HepG2 (cell line): ENCODE data around the gene ATP12A. TPM values are rescaled to one million over a fixed set of nuclear protein-coding genes. Genes with fewer than 3 reads are reported as not detected.
A peak's percentile ranks its signal among the peaks of the same experiment; 100 is the strongest.

Experiments
- CENPT ChIP-seq: sonication (generic); formaldehyde crosslinking; IDR thresholded peaks from 2 replicates; pipeline ENCODE4 v1.8.0; 2022; ENCODE audit warnings: low read depth, mild to moderate bottlenecking, moderate library complexity, missing genetic modification reagents
- FOXA1 ChIP-seq, 2 experiments: fragments of 450-650 bp in 1 of 2; sonication (generic) in 1 of 2; formaldehyde crosslinking in 1 of 2; IDR thresholded peaks; 2 replicates each; pipeline versions ENCODE4 v1.4.0 to v1.6.1; 2016 to 2020; ENCODE audit warnings: missing genetic modification reagents in 1 of 2
- GABPB1 ChIP-seq: IDR thresholded peaks from 2 replicates; pipeline ENCODE4 v1.6.1; 2016; ENCODE audit warnings: mild to moderate bottlenecking, missing genetic modification reagents, moderate library complexity, missing compliant biosample characterization
- MED8 ChIP-seq: sonication (generic); formaldehyde crosslinking; IDR thresholded peaks from 2 replicates; pipeline ENCODE4 v1.8.1; 2023; ENCODE audit warnings: mild to moderate bottlenecking, missing genetic modification reagents; ENCODE audit not compliant: insufficient replicate concordance
- ZNF331 ChIP-seq: sonication (generic); formaldehyde crosslinking; IDR thresholded peaks from 2 replicates; pipeline ENCODE4 v1.4.0; 2020; ENCODE audit warnings: missing genetic modification reagents
- ZNF678 ChIP-seq: sonication (generic); formaldehyde crosslinking; IDR thresholded peaks from 2 replicates; pipeline ENCODE4 v1.4.0; 2020; ENCODE audit warnings: mild to moderate bottlenecking, missing genetic modification reagents
- ZNF768 ChIP-seq: sonication (generic); formaldehyde crosslinking; IDR thresholded peaks from 2 replicates; pipeline ENCODE4 v1.4.0; 2020; ENCODE audit warnings: missing genetic modification reagents
- polyA plus RNA-seq, 8 experiments: library from polyadenylated mRNA; depleted of rRNA in 3 of 8; stranded (reverse) in 7 of 8; unstranded in 1 of 8; fragments of >200 nt; fragmentation: Illumina TruSeq in 4 of 8; extraction: Trizol in 4 of 8; gene quantifications; 2 replicates each; pipeline versions ENCODE4 v1.2.1 to v1.2.3, GENCODE V29; 2011 to 2016; ENCODE audit warnings: low read depth in 4 of 8, missing spikeins in 1 of 8, mixed read lengths in 1 of 8; ENCODE audit not compliant: insufficient read depth in 1 of 8
- total RNA-seq, 5 experiments: library from RNA; depleted of rRNA; stranded (reverse); fragments of >200 nt; fragmentation: Illumina TruSeq; extraction: Trizol; gene quantifications; 2 replicates each; pipeline ENCODE4 v1.2.3, GENCODE V29; 2016; ENCODE audit warnings: low read depth in 1 of 5
- TF ChIP-seq, protein P1 (sequence below): sonication (generic); formaldehyde crosslinking; IDR thresholded peaks from 2 replicates; pipeline ENCODE4 v1.9.0; 2021; ENCODE audit warnings: mild to moderate bottlenecking, missing genetic modification reagents
- TF ChIP-seq, protein P2 (sequence below): sonication (generic); formaldehyde crosslinking; IDR thresholded peaks from 2 replicates; pipeline ENCODE4 v1.5.0; 2020; ENCODE audit warnings: mild to moderate bottlenecking, missing genetic modification reagents, moderate library complexity
- TF ChIP-seq, protein P3 (sequence below): sonication (generic); formaldehyde crosslinking; IDR thresholded peaks from 2 replicates; pipeline ENCODE4 v1.4.0; 2020; ENCODE audit warnings: missing genetic modification reagents
- TF ChIP-seq, protein P4 (sequence below): sonication (generic); formaldehyde crosslinking; IDR thresholded peaks from 2 replicates; pipeline ENCODE4 v1.4.0; 2020; ENCODE audit warnings: missing genetic modification reagents, borderline replicate concordance

ATP12A gene
- total and polyA plus RNA-seq, 2 of the 13 experiments (the other 11 are each of a cell fraction or from before 2014, with no cell fraction given), result not detected

DNA sequence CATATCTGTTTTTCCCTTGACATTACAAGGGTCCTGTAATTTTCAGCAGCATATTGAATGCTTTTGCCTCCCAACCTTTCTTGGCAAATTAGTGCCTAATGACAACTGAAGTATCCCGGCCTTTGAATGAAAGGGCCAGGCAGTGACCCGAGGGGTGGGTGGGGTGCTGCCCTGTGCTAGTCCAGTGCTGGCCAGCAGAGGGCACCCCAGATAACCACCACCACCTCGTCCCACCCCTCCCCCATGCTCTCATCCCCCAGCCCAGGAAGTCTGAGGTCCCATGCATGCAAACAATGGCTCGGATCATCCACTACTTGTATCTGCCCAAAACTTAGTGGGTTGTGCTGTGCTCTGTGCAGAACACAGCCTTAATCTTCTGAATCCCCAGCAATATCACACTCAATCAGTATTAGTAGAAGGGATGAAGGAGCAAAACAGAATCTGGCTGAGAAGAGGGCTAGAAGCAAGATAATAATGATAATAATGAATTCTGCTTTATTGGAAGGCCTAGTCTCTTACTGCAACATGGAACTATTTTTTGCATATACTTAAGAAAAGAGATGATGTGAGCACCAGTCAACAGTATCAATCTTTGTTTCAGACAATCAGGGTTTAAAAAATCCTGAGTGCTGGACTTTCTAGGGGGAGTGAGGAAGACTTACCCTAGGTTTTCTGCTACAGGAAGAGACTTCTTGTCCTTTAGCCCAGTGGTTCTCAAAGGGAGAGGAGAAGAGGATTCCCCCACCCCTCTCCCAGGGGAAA, 3.8 kb downstream of the ATP12A start (continued):
- TF ChIP-seq ZNF331, result no peak
- TF ChIP-seq FOXA1 (IDR thresholded peaks at IDR 0.05), result no peak
- no peak for TF ChIP-seq FOXA1 (CRISPR knock-in tag; IDR thresholded peaks at IDR 0.05)
- TF ChIP-seq MED8 (CRISPR knock-in tag), result no peak
- TF ChIP-seq, protein P1, sequence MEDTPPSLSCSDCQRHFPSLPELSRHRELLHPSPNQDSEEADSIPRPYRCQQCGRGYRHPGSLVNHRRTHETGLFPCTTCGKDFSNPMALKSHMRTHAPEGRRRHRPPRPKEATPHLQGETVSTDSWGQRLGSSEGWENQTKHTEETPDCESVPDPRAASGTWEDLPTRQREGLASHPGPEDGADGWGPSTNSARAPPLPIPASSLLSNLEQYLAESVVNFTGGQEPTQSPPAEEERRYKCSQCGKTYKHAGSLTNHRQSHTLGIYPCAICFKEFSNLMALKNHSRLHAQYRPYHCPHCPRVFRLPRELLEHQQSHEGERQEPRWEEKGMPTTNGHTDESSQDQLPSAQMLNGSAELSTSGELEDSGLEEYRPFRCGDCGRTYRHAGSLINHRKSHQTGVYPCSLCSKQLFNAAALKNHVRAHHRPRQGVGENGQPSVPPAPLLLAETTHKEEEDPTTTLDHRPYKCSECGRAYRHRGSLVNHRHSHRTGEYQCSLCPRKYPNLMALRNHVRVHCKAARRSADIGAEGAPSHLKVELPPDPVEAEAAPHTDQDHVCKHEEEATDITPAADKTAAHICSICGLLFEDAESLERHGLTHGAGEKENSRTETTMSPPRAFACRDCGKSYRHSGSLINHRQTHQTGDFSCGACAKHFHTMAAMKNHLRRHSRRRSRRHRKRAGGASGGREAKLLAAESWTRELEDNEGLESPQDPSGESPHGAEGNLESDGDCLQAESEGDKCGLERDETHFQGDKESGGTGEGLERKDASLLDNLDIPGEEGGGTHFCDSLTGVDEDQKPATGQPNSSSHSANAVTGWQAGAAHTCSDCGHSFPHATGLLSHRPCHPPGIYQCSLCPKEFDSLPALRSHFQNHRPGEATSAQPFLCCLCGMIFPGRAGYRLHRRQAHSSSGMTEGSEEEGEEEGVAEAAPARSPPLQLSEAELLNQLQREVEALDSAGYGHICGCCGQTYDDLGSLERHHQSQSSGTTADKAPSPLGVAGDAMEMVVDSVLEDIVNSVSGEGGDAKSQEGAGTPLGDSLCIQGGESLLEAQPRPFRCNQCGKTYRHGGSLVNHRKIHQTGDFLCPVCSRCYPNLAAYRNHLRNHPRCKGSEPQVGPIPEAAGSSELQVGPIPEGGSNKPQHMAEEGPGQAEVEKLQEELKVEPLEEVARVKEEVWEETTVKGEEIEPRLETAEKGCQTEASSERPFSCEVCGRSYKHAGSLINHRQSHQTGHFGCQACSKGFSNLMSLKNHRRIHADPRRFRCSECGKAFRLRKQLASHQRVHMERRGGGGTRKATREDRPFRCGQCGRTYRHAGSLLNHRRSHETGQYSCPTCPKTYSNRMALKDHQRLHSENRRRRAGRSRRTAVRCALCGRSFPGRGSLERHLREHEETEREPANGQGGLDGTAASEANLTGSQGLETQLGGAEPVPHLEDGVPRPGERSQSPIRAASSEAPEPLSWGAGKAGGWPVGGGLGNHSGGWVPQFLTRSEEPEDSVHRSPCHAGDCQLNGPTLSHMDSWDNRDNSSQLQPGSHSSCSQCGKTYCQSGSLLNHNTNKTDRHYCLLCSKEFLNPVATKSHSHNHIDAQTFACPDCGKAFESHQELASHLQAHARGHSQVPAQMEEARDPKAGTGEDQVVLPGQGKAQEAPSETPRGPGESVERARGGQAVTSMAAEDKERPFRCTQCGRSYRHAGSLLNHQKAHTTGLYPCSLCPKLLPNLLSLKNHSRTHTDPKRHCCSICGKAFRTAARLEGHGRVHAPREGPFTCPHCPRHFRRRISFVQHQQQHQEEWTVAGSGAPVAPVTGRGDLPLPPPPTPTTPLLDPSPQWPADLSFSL (CRISPR knock-in tag), result no peak
- TF ChIP-seq, protein P2, sequence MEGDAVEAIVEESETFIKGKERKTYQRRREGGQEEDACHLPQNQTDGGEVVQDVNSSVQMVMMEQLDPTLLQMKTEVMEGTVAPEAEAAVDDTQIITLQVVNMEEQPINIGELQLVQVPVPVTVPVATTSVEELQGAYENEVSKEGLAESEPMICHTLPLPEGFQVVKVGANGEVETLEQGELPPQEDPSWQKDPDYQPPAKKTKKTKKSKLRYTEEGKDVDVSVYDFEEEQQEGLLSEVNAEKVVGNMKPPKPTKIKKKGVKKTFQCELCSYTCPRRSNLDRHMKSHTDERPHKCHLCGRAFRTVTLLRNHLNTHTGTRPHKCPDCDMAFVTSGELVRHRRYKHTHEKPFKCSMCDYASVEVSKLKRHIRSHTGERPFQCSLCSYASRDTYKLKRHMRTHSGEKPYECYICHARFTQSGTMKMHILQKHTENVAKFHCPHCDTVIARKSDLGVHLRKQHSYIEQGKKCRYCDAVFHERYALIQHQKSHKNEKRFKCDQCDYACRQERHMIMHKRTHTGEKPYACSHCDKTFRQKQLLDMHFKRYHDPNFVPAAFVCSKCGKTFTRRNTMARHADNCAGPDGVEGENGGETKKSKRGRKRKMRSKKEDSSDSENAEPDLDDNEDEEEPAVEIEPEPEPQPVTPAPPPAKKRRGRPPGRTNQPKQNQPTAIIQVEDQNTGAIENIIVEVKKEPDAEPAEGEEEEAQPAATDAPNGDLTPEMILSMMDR (CRISPR knock-in tag), result peak; percentile 77
- TF ChIP-seq, protein P3, sequence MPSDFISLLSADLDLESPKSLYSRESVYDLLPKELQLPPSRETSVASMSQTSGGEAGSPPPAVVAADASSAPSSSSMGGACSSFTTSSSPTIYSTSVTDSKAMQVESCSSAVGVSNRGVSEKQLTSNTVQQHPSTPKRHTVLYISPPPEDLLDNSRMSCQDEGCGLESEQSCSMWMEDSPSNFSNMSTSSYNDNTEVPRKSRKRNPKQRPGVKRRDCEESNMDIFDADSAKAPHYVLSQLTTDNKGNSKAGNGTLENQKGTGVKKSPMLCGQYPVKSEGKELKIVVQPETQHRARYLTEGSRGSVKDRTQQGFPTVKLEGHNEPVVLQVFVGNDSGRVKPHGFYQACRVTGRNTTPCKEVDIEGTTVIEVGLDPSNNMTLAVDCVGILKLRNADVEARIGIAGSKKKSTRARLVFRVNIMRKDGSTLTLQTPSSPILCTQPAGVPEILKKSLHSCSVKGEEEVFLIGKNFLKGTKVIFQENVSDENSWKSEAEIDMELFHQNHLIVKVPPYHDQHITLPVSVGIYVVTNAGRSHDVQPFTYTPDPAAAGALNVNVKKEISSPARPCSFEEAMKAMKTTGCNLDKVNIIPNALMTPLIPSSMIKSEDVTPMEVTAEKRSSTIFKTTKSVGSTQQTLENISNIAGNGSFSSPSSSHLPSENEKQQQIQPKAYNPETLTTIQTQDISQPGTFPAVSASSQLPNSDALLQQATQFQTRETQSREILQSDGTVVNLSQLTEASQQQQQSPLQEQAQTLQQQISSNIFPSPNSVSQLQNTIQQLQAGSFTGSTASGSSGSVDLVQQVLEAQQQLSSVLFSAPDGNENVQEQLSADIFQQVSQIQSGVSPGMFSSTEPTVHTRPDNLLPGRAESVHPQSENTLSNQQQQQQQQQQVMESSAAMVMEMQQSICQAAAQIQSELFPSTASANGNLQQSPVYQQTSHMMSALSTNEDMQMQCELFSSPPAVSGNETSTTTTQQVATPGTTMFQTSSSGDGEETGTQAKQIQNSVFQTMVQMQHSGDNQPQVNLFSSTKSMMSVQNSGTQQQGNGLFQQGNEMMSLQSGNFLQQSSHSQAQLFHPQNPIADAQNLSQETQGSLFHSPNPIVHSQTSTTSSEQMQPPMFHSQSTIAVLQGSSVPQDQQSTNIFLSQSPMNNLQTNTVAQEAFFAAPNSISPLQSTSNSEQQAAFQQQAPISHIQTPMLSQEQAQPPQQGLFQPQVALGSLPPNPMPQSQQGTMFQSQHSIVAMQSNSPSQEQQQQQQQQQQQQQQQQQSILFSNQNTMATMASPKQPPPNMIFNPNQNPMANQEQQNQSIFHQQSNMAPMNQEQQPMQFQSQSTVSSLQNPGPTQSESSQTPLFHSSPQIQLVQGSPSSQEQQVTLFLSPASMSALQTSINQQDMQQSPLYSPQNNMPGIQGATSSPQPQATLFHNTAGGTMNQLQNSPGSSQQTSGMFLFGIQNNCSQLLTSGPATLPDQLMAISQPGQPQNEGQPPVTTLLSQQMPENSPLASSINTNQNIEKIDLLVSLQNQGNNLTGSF (CRISPR knock-in tag), result no peak
- no peak for TF ChIP-seq ZNF678 (CRISPR knock-in tag)
- no peak for TF ChIP-seq ZNF768
- TF ChIP-seq, protein P4, sequence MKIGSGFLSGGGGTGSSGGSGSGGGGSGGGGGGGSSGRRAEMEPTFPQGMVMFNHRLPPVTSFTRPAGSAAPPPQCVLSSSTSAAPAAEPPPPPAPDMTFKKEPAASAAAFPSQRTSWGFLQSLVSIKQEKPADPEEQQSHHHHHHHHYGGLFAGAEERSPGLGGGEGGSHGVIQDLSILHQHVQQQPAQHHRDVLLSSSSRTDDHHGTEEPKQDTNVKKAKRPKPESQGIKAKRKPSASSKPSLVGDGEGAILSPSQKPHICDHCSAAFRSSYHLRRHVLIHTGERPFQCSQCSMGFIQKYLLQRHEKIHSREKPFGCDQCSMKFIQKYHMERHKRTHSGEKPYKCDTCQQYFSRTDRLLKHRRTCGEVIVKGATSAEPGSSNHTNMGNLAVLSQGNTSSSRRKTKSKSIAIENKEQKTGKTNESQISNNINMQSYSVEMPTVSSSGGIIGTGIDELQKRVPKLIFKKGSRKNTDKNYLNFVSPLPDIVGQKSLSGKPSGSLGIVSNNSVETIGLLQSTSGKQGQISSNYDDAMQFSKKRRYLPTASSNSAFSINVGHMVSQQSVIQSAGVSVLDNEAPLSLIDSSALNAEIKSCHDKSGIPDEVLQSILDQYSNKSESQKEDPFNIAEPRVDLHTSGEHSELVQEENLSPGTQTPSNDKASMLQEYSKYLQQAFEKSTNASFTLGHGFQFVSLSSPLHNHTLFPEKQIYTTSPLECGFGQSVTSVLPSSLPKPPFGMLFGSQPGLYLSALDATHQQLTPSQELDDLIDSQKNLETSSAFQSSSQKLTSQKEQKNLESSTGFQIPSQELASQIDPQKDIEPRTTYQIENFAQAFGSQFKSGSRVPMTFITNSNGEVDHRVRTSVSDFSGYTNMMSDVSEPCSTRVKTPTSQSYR (CRISPR knock-in tag), result peak; percentile 96
- no peak for TF ChIP-seq CENPT (CRISPR knock-in tag)
- TF ChIP-seq GABPB1 (CRISPR knock-in tag), result 0 out of 2 replicates have a peak, but pooled peaks have one; percentile 15
